HFF-Myc (cell line): ENCODE measurements around the gene PLBD1.

ENCODE experiments used
- DNase-seq: peaks from one replicate; pipeline ENCODE4 v3.0.0-alpha.2; 2011; ENCODE audit warnings: low read depth; ENCODE audit errors: extremely low read depth
- H3K4me3 ChIP-seq: replicated peaks from 2 replicates; pipeline ENCODE4 v1.5.1; 2011; ENCODE audit warnings: low read depth, mild to moderate bottlenecking, control low read depth, low read length
- CTCF ChIP-seq: IDR thresholded peaks from 2 replicates; pipeline ENCODE4 v1.5.1; 2012; ENCODE audit warnings: mild to moderate bottlenecking, low read depth, low read length, control low read depth; ENCODE audit errors: missing control alignments

Gene PLBD1

GRCh38 chr12:14558473-14558959, 9.2 kb downstream of the PLBD1 start:
- no peak overlapping the region for H3K4me3 ChIP-seq
- TF ChIP-seq CTCF: no peak
- DNase-seq: no peak

GRCh38 chr12:14557966-14558365, 9.7 kb downstream of the PLBD1 start:
- no peak for TF ChIP-seq CTCF
- DNase-seq: no peak
- H3K4me3 ChIP-seq: no peak overlapping the region

GRCh38 chr12:14554281-14555007, 13.2 kb downstream of the PLBD1 start:
- TF ChIP-seq CTCF: no peak
- H3K4me3 ChIP-seq: no peak overlapping the region
- no peak for DNase-seq

GRCh38 chr12:14548609-14549008, 19.1 kb downstream of the PLBD1 start:
- DNase-seq: no peak
- H3K4me3 ChIP-seq: no peak overlapping the region
- no peak for TF ChIP-seq CTCF

GRCh38 chr12:14547571-14547970, 20.1 kb downstream of the PLBD1 start:
- no peak overlapping the region for H3K4me3 ChIP-seq
- no peak for TF ChIP-seq CTCF
- DNase-seq: no peak

GRCh38 chr12:14545144-14546124, 22.2 kb downstream of the PLBD1 start:
- H3K4me3 ChIP-seq: no peak overlapping the region
- TF ChIP-seq CTCF: no peak
- DNase-seq: no peak
